Type B pancreatic cell (in vitro differentiated cells): ENCODE data around the gene RIMOC1. TPM values are rescaled to one million over a fixed set of nuclear protein-coding genes. Genes with fewer than 3 reads are reported as not detected.
A peak's percentile ranks its signal among the peaks of the same experiment; 100 is the strongest.

Source experiments
- DNase-seq: peaks from one replicate; pipeline ENCODE4 v3.0.0; 2021; ENCODE audit warnings: mixed read lengths; ENCODE audit not compliant: unreplicated experiment; ENCODE audit errors: extremely low spot score
- H3K27ac Mint-ChIP-seq: 2 replicates; pipeline ENCODE4 v1.8.0; 2021; ENCODE audit warnings: mild to moderate bottlenecking, mixed read lengths
- H3K27me3 Mint-ChIP-seq: 2 replicates; pipeline ENCODE4 v1.8.0; 2021; ENCODE audit warnings: mixed read lengths
- H3K36me3 Mint-ChIP-seq: 2 replicates; pipeline ENCODE4 v1.8.0; 2021; ENCODE audit warnings: mixed read lengths
- H3K4me1 Mint-ChIP-seq: one replicate; pipeline ENCODE4 v1.8.0; 2021; ENCODE audit warnings: mixed read lengths; ENCODE audit not compliant: unreplicated experiment
- H3K4me3 Mint-ChIP-seq: 2 replicates; pipeline ENCODE4 v1.8.0; 2021; ENCODE audit warnings: mild to moderate bottlenecking, mixed read lengths
- H3K9me3 Mint-ChIP-seq: 2 replicates; pipeline ENCODE4 v1.8.0; 2021; ENCODE audit warnings: mixed read lengths
- total RNA-seq: library from RNA; stranded (reverse); gene quantifications from 2 replicates; pipeline ENCODE4 v1.2.1, GENCODE V29; 2021; ENCODE audit warnings: low replicate concordance
- TF ChIP-seq, protein P1 (sequence below): fragments of 200-600 bp; sonication (generic); conservative IDR thresholded peaks from 2 replicates; pipeline ENCODE4 v1.5.0; 2021; ENCODE audit warnings: antibody characterized with exemption, mild to moderate bottlenecking

Gene RIMOC1
- total RNA-seq, 1 donor from 2014 or later, result 39.0 TPM

DNA sequence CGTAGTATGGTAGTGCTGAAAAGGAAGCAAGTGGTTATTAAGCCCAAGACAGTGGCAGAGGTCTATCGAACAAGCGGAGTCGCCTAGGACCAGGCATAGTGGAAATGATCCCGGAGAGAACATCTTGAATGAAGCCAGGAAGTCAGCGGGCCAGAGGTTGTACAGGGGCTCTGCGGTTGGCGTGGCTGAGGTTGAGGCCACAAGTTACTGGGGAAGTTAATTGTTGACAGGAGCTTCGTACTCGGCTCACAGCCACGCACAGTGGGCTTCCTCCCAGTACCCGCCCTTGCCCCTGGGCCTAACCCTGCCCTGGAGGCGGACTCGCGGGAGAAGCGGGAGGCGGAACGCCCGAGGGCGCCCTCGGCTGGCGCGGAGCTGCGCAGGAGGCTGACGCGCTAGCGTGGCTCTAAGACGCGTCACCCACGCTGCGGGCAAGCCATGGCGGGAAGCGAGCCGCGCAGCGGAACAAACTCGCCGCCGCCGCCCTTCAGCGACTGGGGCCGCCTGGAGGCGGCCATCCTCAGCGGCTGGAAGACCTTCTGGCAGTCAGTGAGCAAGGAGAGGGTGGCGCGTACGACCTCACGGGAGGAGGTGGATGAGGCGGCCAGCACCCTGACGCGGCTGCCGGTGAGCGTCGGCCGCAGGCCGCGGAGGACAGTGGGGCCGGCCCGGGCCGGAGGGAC lies 20.9 kb downstream of the RIMOC1 start, which contains the start of gene FBXO4:
Gene FBXO4 (plus strand): TSS at position 410 of the 683 bp plus-strand sequence. CDS start 29 bp downstream, at position 439.
- no peaks in the 10 kb centered on the region for H3K27me3 Mint-ChIP-seq
- TF ChIP-seq, protein P1, sequence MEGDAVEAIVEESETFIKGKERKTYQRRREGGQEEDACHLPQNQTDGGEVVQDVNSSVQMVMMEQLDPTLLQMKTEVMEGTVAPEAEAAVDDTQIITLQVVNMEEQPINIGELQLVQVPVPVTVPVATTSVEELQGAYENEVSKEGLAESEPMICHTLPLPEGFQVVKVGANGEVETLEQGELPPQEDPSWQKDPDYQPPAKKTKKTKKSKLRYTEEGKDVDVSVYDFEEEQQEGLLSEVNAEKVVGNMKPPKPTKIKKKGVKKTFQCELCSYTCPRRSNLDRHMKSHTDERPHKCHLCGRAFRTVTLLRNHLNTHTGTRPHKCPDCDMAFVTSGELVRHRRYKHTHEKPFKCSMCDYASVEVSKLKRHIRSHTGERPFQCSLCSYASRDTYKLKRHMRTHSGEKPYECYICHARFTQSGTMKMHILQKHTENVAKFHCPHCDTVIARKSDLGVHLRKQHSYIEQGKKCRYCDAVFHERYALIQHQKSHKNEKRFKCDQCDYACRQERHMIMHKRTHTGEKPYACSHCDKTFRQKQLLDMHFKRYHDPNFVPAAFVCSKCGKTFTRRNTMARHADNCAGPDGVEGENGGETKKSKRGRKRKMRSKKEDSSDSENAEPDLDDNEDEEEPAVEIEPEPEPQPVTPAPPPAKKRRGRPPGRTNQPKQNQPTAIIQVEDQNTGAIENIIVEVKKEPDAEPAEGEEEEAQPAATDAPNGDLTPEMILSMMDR, result peak; percentile 51
- peak; percentile 86 for DNase-seq
- peaks cover 9% of the 10 kb centered on the region for H3K4me1 Mint-ChIP-seq
- H3K27ac Mint-ChIP-seq, result peak within 1 kb of the TSS; percentile 91
- H3K9me3 Mint-ChIP-seq, result no peaks in the 10 kb centered on the region
- peak within 1 kb of the TSS; percentile 91 for H3K4me3 Mint-ChIP-seq
- H3K36me3 Mint-ChIP-seq, result peaks cover 15% of the 10 kb centered on the region

DNA sequence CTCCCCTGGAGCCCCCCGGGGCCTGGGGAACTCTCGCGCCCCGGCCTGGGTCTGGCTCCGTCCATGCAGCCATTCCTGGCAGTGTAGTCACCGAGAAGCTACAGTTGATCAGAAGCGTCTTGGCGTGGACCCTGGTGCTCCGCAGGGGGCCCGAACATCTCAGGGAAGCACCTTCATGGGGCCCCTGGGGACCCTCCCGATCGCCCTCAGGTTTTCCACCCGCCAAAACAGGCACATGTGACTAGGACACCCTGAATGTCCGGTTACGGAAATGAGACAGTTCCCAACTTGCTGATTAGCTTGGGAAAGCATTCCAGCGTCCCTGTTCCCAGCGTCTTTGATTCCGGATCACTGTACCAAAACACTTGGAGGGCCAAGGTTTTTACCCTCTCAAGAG lies 21.4 kb downstream of the RIMOC1 start:
- Mint-ChIP-seq H3K27ac (peak overlapping the region; percentile 67), H3K4me3 (peak overlapping the region; percentile 91), H3K36me3 (peaks cover 13% of the 10 kb centered on the region), H3K4me1 (peaks cover 9% of the 10 kb centered on the region), H3K27me3 (no peaks in the 10 kb centered on the region), H3K9me3 (no peaks in the 10 kb centered on the region)
- TF ChIP-seq, protein P1, result no peak
- no peak for DNase-seq

DNA sequence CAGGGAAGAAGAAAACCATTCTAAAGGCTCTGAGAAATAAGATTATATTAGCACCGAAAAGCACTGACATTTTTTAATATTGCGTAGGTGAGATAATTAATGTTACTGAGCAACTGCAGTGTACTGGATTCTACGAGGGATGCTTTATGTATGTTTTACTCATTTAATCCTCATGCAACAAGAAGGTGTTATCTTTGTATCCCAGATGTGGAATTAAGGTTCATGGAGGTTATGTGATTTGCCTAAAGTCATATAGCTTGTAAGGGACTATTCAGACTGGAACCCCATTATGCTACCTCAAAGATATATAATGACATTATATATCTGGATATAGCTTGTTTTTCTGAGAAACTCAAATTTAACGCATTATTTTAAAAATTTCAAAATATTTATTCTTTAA lies 23.5 kb downstream of the RIMOC1 start:
- TF ChIP-seq, protein P1, result no peak
- Mint-ChIP-seq H3K4me1 (peaks cover 9% of the 10 kb centered on the region), H3K36me3 (peaks cover 19% of the 10 kb centered on the region), H3K4me3 (no peak overlapping the region), H3K27ac (no peak overlapping the region), H3K27me3 (no peaks in the 10 kb centered on the region), H3K9me3 (no peaks in the 10 kb centered on the region)
- no peak for DNase-seq

DNA sequence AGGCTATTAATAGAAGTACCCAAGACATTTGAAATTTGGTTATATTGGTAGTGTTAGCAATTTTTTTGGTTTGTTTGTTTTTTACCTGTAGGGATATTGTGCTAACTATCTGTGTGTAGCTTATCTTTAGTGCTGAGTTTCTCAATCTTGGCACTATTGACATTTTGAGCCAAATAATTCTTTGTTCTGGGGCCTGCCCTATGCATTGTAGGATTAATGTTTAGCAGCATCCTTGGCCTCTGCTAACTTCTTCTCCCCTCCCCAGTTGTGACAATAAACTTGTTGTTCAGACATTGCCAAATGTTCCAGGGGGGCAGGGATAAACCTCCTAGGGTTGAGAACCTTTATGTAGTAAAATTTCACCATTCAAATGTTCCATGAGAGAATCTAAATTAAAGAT lies 24.9 kb downstream of the RIMOC1 start:
- Mint-ChIP-seq H3K27ac (no peak overlapping the region), H3K9me3 (no peaks in the 10 kb centered on the region), H3K27me3 (no peaks in the 10 kb centered on the region), H3K36me3 (peaks cover 20% of the 10 kb centered on the region), H3K4me3 (no peak overlapping the region), H3K4me1 (peaks cover 9% of the 10 kb centered on the region)
- DNase-seq, result no peak
- TF ChIP-seq, protein P1, result no peak

DNA sequence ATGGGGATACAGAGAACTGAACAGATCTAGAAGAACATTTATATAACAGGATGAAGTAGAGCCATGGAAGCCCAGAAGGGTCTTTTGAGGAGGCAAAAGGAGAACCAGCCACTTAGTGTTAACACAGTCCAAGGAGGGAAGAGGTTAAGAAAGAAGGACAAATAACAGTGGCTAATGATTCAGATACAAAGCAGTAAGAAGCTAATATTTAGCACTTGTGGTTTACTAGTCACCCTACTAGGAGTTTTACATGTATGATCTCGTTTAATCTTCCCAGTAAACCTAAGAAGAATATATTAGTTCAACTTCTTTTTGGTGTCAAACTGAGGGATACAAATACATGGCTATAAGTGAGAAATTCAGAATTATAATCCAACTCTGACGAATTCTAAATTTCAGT lies 28.6 kb downstream of the RIMOC1 start:
- no peak overlapping the region for H3K27ac Mint-ChIP-seq
- no peaks in the 10 kb centered on the region for H3K4me1 Mint-ChIP-seq
- no peaks in the 10 kb centered on the region for H3K27me3 Mint-ChIP-seq
- no peak overlapping the region for H3K4me3 Mint-ChIP-seq
- H3K36me3 Mint-ChIP-seq, result peaks cover 20% of the 10 kb centered on the region
- DNase-seq, result no peak
- TF ChIP-seq, protein P1, result no peak
- H3K9me3 Mint-ChIP-seq, result no peaks in the 10 kb centered on the region
